ENCODE data around the gene PLEKHH3. TPM values are rescaled to one million over a fixed set of nuclear protein-coding genes. Genes with fewer than 3 reads are reported as not detected.
"Not testable (repeated sequence)": the region's sequence is repeated elsewhere in the genome, so short reads cannot be mapped to it uniquely, and the experiment has no call there.

Gene PLEKHH3
- total RNA-seq, 2 experiments from 2014 or later, result 0.85 to 0.90 TPM

GRCh38 chr17:42669977-42670788, 6.6 kb downstream of the PLEKHH3 start:
- H3K36me3 Mint-ChIP-seq, result peaks cover 5% of the 10 kb centered on the region
- H3K27me3 Mint-ChIP-seq, result peaks cover 62% of the 10 kb centered on the region
- H3K9me3 Mint-ChIP-seq, result no peaks in the 10 kb centered on the region
- no peak overlapping the region for H3K27ac Mint-ChIP-seq
- peak overlapping the region; percentile 58 for H3K4me3 Mint-ChIP-seq
- peak; percentile 61 for DNase-seq
- H3K4me1 Mint-ChIP-seq, result peaks cover 14% of the 10 kb centered on the region

- Mint-ChIP-seq H3K4me3 (no peak overlapping the region), H3K9me3 (no peaks in the 10 kb centered on the region), H3K27me3 (peaks cover 57% of the 10 kb centered on the region), H3K27ac (no peak overlapping the region), H3K36me3 (peaks cover 5% of the 10 kb centered on the region), H3K4me1 (peaks cover 13% of the 10 kb centered on the region)
- DNase-seq, result no peak
Measured at GRCh38 chr17:42669705-42669976, 7.2 kb downstream of the PLEKHH3 start.

DNA sequence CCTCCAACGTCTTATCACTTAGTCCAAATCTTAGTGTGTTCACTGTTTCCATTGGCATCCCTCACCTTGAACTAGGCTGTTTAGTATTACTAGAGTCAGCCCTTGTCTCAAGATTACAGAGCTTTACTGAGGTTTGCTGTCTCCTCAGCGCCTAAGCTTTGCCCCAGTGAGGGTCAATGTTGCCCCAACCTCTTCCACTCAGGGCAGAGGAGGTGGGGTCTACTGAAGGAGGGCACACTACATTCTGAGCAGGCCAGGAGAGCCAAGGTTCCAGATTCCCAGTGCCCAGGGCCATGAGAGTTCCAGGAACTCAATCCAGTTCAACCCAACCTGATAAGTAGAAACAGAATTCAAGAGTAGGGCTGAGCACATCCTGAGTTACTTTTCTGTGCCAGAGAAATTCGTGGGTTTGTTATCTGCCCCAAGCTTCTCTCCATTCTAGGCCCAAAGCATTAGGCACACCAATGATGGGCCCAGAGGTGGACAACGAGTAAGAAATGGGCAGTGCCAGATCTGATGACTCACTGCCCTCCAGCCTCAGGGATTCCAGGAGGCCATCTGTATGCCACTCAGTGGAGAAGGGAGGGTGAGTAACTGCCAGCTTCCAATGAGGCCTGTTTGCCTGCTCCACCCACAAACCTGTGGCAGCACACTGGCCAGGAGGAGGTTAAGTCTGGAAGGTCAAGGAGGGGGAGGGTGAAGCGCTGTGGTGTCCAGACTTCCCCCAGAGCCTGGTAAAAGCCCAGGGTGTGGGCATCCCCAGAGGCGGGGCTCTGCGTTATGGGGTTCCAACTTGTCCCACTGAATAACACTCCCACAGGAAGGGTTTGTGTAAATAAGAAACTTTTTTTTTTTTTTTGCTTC, 9.5 kb downstream of the PLEKHH3 start:
- H3K4me1 Mint-ChIP-seq, result peaks cover 8% of the 10 kb centered on the region
- no peak overlapping the region for H3K4me3 Mint-ChIP-seq
- H3K27ac Mint-ChIP-seq, result no peak overlapping the region
- H3K27me3 Mint-ChIP-seq, result peaks cover 36% of the 10 kb centered on the region
- H3K9me3 Mint-ChIP-seq, result no peaks in the 10 kb centered on the region
- H3K36me3 Mint-ChIP-seq, result peaks cover 5% of the 10 kb centered on the region
- DNase-seq, result no peak

DNA sequence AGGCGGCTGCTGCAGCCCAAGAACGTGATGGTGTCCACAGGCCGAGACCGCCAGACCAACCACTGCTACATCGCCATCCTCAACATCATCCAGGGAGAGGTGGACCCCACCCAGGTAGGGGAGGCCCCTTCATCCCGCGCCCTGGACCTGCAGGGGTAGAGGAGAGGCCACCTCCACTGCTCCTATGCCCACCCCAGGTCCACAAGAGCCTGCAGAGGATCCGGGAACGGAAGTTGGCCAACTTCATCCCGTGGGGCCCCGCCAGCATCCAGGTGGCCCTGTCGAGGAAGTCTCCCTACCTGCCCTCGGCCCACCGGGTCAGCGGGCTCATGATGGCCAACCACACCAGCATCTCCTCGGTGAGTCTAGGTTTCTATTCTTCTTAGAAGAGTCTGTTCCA, 10.7 kb downstream of the PLEKHH3 start:
- not testable (repeated sequence) for H3K36me3 Mint-ChIP-seq, DNase-seq, H3K4me1 Mint-ChIP-seq, H3K4me3 Mint-ChIP-seq, H3K27ac Mint-ChIP-seq, H3K9me3 Mint-ChIP-seq
- H3K27me3 Mint-ChIP-seq, result peaks cover 25% of the 10 kb centered on the region

GRCh38 chr17:42665581-42666001, 11.2 kb downstream of the PLEKHH3 start:
- Mint-ChIP-seq H3K9me3 (no peaks in the 10 kb centered on the region), H3K4me3 (no peak overlapping the region), H3K4me1 (peaks cover 4% of the 10 kb centered on the region), H3K27ac (no peak overlapping the region), H3K27me3 (peaks cover 20% of the 10 kb centered on the region), H3K36me3 (peaks cover 5% of the 10 kb centered on the region)
- no peak for DNase-seq

GRCh38 chr17:42660692-42661345, 16.0 kb downstream of the PLEKHH3 start:
- Mint-ChIP-seq H3K9me3 (no peaks in the 10 kb centered on the region), H3K27ac (no peak overlapping the region)

GRCh38 chr17:42659932-42660274, 16.9 kb downstream of the PLEKHH3 start:
- H3K36me3 Mint-ChIP-seq, DNase-seq, H3K9me3 Mint-ChIP-seq, H3K27ac Mint-ChIP-seq, H3K27me3 Mint-ChIP-seq: not testable (repeated sequence)
- Mint-ChIP-seq H3K4me1 (peaks cover 18% of the 10 kb centered on the region), H3K4me3 (peak overlapping the region; percentile 35)

More at GRCh38 chr17:42660692-42661345, 16.0 kb downstream of the PLEKHH3 start:
- H3K4me1 Mint-ChIP-seq, result peaks cover 16% of the 10 kb centered on the region
- no peak for DNase-seq
- peaks cover 2% of the 10 kb centered on the region for H3K36me3 Mint-ChIP-seq
- H3K27me3 Mint-ChIP-seq, result no peaks in the 10 kb centered on the region
- H3K4me3 Mint-ChIP-seq, result no peak overlapping the region

- DNase-seq, result peak; percentile 83
- H3K9me3 Mint-ChIP-seq, result no peaks in the 10 kb centered on the region
- peaks cover 3% of the 10 kb centered on the region for H3K27me3 Mint-ChIP-seq
- H3K36me3 Mint-ChIP-seq, result no peaks in the 10 kb centered on the region
- peaks cover 22% of the 10 kb centered on the region for H3K4me1 Mint-ChIP-seq
- peak within 1 kb of the TSS; percentile 85 for H3K4me3 Mint-ChIP-seq
- H3K27ac Mint-ChIP-seq, result peak within 1 kb of the TSS; percentile 74
Measured at GRCh38 chr17:42659079-42659931, 17.5 kb downstream of the PLEKHH3 start, which contains the start of gene TUBG2. Gene TUBG2, plus strand, starts transcription at chr17:42659284. Its CDS starts 220 bp downstream, at chr17:42659504.

DNA sequence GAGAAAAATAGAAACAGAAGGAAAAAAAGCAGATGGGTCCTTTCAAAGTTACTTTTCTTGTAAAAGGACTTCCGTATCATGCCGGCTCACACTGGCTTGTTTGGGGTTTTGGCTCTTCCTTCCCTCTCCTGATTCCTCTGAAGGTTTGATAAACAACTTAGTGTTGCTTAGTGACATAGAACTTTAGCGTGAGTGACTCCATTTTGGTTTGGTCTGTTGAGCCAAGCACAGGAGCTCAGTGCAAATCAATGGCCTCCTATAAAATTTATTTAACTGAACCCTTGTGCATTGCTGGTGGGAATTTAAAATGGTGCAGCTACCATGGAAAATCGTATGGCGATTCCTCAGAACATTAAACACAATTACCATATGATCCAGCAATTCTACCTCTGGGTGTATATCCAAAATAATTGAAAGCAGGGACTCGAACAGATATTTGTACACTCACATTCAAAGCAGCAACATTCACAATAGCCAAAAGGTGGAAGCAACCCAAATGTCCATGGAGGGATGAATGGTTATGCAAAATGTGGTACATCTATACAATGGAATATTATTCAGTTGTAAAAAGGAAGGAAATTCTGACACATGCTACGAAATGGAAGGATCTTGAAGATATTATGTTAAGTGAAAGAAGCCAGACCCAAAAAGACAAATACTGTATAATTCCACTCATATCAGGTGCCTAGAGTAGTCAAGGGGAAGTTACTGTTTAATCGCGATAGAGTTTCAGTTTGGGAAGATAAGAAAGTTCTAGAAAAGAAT, 18.8 kb downstream of the PLEKHH3 start:
- H3K36me3 Mint-ChIP-seq, result no peaks in the 10 kb centered on the region
- no peak for DNase-seq
- H3K9me3 Mint-ChIP-seq, result no peaks in the 10 kb centered on the region
- H3K27me3 Mint-ChIP-seq, result peaks cover 15% of the 10 kb centered on the region
- peak overlapping the region; percentile 85 for H3K4me3 Mint-ChIP-seq
- H3K4me1 Mint-ChIP-seq, result peaks cover 30% of the 10 kb centered on the region
- H3K27ac Mint-ChIP-seq, result no peak overlapping the region

- DNase-seq, result no peak
- Mint-ChIP-seq H3K27me3 (peaks cover 22% of the 10 kb centered on the region), H3K9me3 (no peaks in the 10 kb centered on the region), H3K36me3 (no peaks in the 10 kb centered on the region), H3K27ac (no peak overlapping the region), H3K4me1 (peaks cover 30% of the 10 kb centered on the region), H3K4me3 (no peak overlapping the region)
Measured at GRCh38 chr17:42655528-42655927, 21.3 kb downstream of the PLEKHH3 start.

DNA sequence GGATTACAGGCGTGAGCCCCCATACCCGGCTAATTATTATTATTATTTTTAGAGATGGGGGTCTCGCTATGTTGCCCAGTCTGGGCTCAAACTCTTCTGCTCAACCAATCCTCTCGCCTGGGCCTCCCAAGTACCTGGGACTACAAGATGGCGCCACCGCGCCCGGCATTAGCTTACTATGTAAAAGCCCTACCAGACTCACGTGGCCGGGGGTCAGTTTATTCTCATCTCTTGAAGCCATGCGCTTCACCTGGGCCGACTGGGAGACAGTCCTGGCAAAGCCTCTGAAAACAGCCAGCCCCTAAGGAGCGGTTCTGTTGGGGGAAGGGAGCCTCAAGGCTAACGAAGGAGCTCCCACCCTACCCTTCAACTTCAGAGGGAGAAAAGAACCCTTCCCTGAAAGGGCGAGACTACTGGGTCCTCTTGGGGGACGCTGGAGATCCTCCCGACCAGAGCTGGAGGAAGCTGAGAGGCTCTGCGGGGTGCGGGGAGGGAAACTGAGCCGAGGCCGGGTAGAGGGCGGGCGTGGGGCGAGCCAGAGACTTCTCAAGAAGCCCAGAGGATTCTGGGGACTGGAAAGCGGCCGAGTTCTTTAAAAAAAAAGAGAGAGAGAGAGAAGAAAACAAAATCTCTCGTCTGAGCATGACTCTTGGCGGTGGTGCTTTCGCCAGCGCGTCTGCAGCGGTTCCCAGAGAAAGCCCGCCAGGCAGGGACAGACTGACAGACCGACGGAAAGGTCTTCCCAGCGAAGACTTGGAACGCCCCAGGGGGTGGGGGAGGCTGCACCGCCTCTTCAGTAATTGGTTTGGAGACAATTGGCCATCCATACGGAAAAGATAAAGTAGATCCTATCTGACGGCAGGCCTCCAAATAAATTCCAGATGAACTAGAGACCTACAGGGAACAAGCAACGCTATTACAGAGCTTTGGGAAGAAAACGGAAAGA, 23.3 kb downstream of the PLEKHH3 start:
- no peak for DNase-seq
- Mint-ChIP-seq H3K4me3 (peak overlapping the region; percentile 15), H3K27ac (no peak overlapping the region), H3K9me3 (no peaks in the 10 kb centered on the region), H3K4me1 (peaks cover 25% of the 10 kb centered on the region), H3K27me3 (peaks cover 22% of the 10 kb centered on the region), H3K36me3 (no peaks in the 10 kb centered on the region)

GRCh38 chr17:42651392-42651791, 25.4 kb downstream of the PLEKHH3 start:
- no peak overlapping the region for H3K4me3 Mint-ChIP-seq
- no peaks in the 10 kb centered on the region for H3K36me3 Mint-ChIP-seq
- no peak overlapping the region for H3K27ac Mint-ChIP-seq
- no peaks in the 10 kb centered on the region for H3K9me3 Mint-ChIP-seq
- peaks cover 22% of the 10 kb centered on the region for H3K27me3 Mint-ChIP-seq
- no peak for DNase-seq
- H3K4me1 Mint-ChIP-seq, result peaks cover 24% of the 10 kb centered on the region

- no peak overlapping the region for H3K27ac Mint-ChIP-seq
- H3K4me3 Mint-ChIP-seq, result no peak overlapping the region
- no peaks in the 10 kb centered on the region for H3K36me3 Mint-ChIP-seq
- no peak for DNase-seq
- peaks cover 9% of the 10 kb centered on the region for H3K27me3 Mint-ChIP-seq
- no peaks in the 10 kb centered on the region for H3K9me3 Mint-ChIP-seq
- peaks cover 5% of the 10 kb centered on the region for H3K4me1 Mint-ChIP-seq
Measured at GRCh38 chr17:42647778-42648177, 29.0 kb downstream of the PLEKHH3 start.

All from activated naive CD8-positive, alpha-beta T cell treated with anti-CD3 and anti-CD28 coated beads for 36 hours (primary cell).